ENCODE data around the gene CCDC57.

CCDC57 gene

DNA sequence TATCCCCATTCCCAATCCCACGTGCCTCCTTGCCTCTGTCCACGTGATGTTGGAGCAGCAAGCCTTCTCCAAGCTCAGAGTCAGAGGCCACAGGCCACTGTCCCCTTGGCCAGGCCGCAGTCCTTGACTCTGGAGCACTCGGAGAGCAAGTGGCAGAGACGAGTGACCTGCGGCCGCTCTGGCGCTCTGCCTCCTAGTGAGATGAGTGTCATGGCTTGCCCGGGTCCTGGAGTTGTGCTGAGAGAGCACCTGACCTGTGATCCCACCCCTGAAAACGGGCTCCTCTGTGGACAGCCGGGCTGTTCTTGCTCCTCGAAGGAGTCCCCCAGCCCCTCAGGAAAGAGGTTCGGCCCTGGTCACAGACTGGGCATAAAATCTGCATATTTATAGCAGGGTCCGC is 104.6 kb downstream of the CCDC57 start:
- Histone ChIP-seq H3K4me3 (ENCODE audit: low read length) (no peak overlapping the region), H3K36me3 (ENCODE audit: control insufficient read depth, insufficient read depth, low read length, severe bottlenecking) (peaks cover 5% of the 10 kb centered on the region), H3K9ac (ENCODE audit: low read length) (no peak overlapping the region), H3K4me1 (ENCODE audit: control insufficient read depth, insufficient read depth, low read length) (peaks cover 41% of the 10 kb centered on the region), H3K27me3 (replicated peaks; ENCODE audit: control insufficient read depth, insufficient read depth, low read length) (no peaks in the 10 kb centered on the region), H3K9me3 (ENCODE audit: control insufficient read depth, low read length) (no peaks in the 10 kb centered on the region)
- DNase-seq (ENCODE audit: low read depth): no peak

DNA sequence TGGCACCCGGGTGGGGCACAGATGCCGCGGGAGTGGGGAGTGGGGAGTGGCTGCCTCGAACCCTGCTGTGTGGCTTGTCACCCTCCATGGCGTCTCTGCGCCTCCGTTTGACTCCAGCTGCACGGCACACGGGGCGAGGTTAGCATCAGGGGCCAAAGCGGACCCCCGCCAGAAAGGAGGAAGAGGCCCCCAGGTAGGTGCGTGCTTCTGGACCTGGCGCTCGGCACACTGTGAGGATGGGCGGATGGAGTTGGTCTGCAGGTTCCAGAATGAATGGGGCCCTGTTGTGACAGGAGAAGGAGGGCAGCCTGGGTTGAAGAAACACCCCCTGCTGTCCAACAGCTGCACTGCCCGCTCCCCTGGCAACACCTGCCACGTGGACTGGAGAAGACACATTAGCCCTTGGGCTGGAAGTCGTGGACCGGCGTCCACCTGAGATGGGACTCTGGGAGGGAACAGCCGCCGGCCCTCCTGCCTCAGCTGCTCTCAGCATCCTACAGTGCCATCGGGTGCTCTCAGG is 105.2 kb downstream of the CCDC57 start:
- no peak for DNase-seq (ENCODE audit: low read depth)

DNA sequence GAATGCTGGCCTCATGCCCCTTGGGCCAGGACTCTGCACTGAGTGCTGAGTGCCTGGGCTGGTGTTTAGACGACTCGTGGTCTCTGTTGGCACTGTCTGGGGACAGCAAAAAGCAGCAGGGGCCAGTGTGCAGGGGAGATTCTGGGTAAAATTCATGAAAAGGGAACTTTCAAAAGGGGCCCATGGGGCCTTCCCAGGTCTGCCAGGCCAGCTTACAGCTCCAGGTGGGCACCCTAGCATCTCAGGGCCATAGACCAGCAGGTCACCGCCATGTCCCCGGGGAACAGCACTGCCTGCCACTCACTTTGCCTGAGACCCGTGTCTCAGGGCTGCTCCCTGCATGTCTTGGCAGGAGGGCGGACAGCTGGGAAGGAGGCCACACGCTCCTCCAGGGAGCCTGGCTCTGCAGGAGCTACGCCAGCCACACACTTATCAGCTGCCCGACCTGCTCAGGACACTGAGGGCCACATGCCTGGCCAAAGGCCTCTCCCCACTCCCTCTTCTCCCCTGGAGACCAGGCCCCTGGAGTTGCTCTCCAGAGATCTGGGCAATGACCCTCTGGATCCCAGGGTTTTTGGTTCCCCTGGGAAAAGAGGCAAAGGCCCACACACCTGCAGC is 105.8 kb downstream of the CCDC57 start:
- H3K36me3 ChIP-seq (ENCODE audit: control insufficient read depth, insufficient read depth, low read length, severe bottlenecking): peaks cover 5% of the 10 kb centered on the region
- peaks cover 43% of the 10 kb centered on the region for H3K4me1 ChIP-seq (ENCODE audit: control insufficient read depth, insufficient read depth, low read length)
- no peak for DNase-seq (ENCODE audit: low read depth)
- H3K9ac ChIP-seq (ENCODE audit: low read length): peak overlapping the region; percentile 48
- no peaks in the 10 kb centered on the region for H3K9me3 ChIP-seq (ENCODE audit: control insufficient read depth, low read length)
- H3K4me3 ChIP-seq (ENCODE audit: low read length): no peak overlapping the region
- H3K27me3 ChIP-seq (replicated peaks; ENCODE audit: control insufficient read depth, insufficient read depth, low read length): no peaks in the 10 kb centered on the region

More for the DNA sequence above, 105.2 kb downstream of the CCDC57 start:
- H3K9me3 ChIP-seq (ENCODE audit: control insufficient read depth, low read length): no peaks in the 10 kb centered on the region
- no peaks in the 10 kb centered on the region for H3K27me3 ChIP-seq (replicated peaks; ENCODE audit: control insufficient read depth, insufficient read depth, low read length)
- peaks cover 39% of the 10 kb centered on the region for H3K4me1 ChIP-seq (ENCODE audit: control insufficient read depth, insufficient read depth, low read length)
- peaks cover 5% of the 10 kb centered on the region for H3K36me3 ChIP-seq (ENCODE audit: control insufficient read depth, insufficient read depth, low read length, severe bottlenecking)
- no peak overlapping the region for H3K9ac ChIP-seq (ENCODE audit: low read length)
- H3K4me3 ChIP-seq (ENCODE audit: low read length): no peak overlapping the region

DNA sequence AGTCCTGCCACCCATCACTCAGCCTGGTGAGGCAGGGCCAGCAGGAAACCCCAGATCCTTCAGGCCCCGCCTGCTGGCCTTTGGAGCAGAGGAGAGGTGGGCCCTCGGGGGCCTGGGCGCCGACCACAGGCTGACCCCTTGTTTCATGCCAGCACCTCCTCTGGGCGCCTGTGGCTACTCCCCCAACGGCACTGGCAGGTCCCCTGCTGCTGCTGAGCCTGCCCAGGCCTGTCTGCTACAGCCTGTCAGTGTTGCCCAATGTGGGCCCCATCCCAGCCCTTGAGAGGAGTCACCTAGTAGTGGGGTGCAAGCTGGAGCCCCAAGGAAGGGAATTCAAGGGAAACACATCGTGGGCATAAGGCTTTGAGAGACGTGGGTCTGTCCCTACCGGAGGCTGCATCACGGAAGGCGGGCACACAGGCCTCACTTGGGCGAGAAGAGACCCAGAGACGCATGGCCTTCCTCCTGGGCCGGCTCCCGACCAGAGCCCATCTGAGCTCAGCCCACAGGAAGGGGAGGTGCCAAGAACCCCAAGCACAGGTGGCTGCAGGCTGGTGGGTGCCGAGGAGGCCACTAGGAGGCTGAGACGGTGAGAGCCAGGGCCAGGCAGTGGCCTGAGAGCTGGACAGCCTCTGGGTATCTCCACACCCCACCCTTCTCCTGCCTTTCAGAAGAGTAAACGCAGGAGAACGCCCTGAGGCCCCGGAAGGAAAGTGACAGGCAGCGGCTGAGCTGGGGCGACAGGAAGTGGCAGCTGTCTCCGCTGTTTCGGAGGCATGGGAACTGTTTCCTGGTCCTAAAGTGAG is 106.6 kb downstream of the CCDC57 start:
- Histone ChIP-seq H3K4me3 (ENCODE audit: low read length) (no peak overlapping the region), H3K27me3 (replicated peaks; ENCODE audit: control insufficient read depth, insufficient read depth, low read length) (no peaks in the 10 kb centered on the region), H3K4me1 (ENCODE audit: control insufficient read depth, insufficient read depth, low read length) (peaks cover 48% of the 10 kb centered on the region), H3K36me3 (ENCODE audit: control insufficient read depth, insufficient read depth, low read length, severe bottlenecking) (peaks cover 5% of the 10 kb centered on the region), H3K9ac (ENCODE audit: low read length) (peak overlapping the region; percentile 48), H3K9me3 (ENCODE audit: control insufficient read depth, low read length) (no peaks in the 10 kb centered on the region)
- DNase-seq (ENCODE audit: low read depth): peak; percentile 34

DNA sequence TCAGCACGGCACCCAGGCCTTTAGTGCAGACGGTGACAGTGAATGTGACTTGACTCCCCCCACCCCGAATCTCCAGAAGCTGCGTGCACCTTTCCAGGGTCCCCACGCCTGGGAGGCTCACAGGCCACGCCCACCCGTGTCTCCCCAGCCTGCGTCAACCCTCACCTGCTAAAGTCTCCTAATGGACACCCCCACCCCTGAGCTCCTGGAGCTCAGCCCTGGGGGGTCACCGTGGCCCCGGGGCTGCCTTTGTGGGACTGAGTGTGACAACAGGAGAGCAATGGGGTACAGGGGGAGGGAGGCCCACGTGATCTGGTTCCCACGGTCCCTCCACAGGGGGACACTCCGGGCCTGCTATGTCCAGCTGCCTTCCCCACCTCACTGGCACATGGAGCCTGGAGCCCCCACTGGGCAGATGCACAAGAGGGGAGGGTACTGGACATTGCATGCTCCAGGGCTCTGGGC is 107.2 kb downstream of the CCDC57 start:
- Histone ChIP-seq H3K36me3 (ENCODE audit: control insufficient read depth, insufficient read depth, low read length, severe bottlenecking) (peaks cover 5% of the 10 kb centered on the region), H3K4me3 (ENCODE audit: low read length) (no peak overlapping the region), H3K4me1 (ENCODE audit: control insufficient read depth, insufficient read depth, low read length) (peaks cover 51% of the 10 kb centered on the region), H3K9me3 (ENCODE audit: control insufficient read depth, low read length) (no peaks in the 10 kb centered on the region), H3K27me3 (replicated peaks; ENCODE audit: control insufficient read depth, insufficient read depth, low read length) (no peaks in the 10 kb centered on the region), H3K9ac (ENCODE audit: low read length) (peak overlapping the region; percentile 48)
- DNase-seq (ENCODE audit: low read depth): no peak

DNA sequence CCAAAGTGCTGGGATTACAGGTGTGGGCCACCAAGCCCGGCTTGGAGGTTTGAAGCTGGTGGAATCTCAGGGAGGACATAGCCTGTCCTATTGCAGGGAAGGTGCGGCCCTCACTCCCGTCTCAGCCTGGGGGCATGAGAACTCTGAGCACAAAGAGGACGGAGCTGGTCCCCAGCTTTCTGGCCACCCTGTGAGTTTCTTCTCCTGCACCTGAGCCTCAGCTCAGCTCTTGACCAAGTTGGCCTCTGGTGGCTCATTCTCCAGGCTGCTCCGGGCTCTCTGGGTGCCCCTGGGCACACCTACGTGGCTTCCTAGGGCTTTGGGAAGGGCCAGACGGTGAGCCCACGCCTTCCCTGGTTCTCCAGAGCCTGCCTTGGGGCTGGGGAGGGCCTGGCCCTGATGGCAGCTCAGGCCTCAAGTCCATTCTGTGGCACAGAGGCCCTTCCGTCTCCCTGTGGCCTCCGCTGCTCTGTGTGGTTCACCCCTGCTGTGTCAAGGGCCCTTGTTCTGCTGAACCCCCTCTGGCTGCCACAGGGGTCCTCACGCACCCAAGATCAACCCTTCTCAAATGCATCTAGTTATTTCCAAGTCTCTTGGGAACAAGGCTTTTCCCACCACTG is 107.7 kb downstream of the CCDC57 start:
- Histone ChIP-seq H3K4me1 (ENCODE audit: control insufficient read depth, insufficient read depth, low read length) (peaks cover 55% of the 10 kb centered on the region), H3K9ac (ENCODE audit: low read length) (peak overlapping the region; percentile 48), H3K4me3 (ENCODE audit: low read length) (no peak overlapping the region), H3K27me3 (replicated peaks; ENCODE audit: control insufficient read depth, insufficient read depth, low read length) (no peaks in the 10 kb centered on the region), H3K9me3 (ENCODE audit: control insufficient read depth, low read length) (no peaks in the 10 kb centered on the region), H3K36me3 (ENCODE audit: control insufficient read depth, insufficient read depth, low read length, severe bottlenecking) (peaks cover 5% of the 10 kb centered on the region)
- DNase-seq (ENCODE audit: low read depth): no peak

DNA sequence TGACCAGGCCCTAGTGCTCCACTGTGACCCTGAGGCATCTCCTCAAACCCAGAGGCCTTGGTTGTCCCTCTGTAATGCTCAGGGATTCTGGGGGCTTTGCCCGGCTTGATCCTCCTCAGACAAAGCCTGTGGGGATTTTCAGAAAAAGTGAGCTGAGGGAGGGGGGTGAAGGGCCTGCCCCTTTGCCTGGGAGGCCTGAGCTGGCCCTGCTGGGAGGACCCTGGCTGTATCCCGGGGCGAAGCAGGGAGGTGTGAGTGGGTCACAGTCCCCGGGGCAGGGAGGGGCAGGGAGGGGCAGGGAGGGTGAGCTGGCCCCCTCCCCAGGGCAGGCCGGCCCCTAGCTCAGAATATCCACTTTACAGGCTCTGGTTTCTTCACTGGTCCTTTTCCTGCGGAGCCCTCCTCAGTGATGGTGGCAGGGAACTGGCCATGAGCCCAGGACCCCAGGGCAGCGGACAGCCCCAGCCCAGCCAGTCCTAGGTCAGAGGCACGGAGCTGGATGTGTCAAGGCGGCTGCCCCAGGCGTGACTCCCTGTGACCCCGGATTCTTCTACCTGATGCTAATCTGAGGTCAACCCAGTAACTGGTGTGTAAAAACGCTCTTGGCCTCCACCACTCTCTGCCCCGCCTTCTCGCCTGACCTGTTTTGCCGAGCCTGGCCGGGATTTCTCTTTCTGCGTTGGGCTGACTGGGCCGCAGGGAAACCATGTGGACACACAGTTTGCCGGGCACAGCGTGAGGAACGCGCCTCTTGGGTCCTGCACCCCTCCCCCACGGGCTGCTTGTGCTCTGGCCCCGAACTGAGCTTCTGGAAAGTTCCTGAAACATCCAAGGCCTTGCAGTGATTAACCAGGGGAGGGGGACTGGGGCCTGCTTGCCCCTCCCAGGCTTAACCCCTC is 108.8 kb downstream of the CCDC57 start:
- Histone ChIP-seq H3K9ac (ENCODE audit: low read length) (peak overlapping the region; percentile 72), H3K4me3 (ENCODE audit: low read length) (no peak overlapping the region), H3K27me3 (replicated peaks; ENCODE audit: control insufficient read depth, insufficient read depth, low read length) (no peaks in the 10 kb centered on the region), H3K4me1 (ENCODE audit: control insufficient read depth, insufficient read depth, low read length) (peaks cover 64% of the 10 kb centered on the region), H3K36me3 (ENCODE audit: control insufficient read depth, insufficient read depth, low read length, severe bottlenecking) (peaks cover 5% of the 10 kb centered on the region), H3K9me3 (ENCODE audit: control insufficient read depth, low read length) (no peaks in the 10 kb centered on the region)
- no peak for DNase-seq (ENCODE audit: low read depth)

DNA sequence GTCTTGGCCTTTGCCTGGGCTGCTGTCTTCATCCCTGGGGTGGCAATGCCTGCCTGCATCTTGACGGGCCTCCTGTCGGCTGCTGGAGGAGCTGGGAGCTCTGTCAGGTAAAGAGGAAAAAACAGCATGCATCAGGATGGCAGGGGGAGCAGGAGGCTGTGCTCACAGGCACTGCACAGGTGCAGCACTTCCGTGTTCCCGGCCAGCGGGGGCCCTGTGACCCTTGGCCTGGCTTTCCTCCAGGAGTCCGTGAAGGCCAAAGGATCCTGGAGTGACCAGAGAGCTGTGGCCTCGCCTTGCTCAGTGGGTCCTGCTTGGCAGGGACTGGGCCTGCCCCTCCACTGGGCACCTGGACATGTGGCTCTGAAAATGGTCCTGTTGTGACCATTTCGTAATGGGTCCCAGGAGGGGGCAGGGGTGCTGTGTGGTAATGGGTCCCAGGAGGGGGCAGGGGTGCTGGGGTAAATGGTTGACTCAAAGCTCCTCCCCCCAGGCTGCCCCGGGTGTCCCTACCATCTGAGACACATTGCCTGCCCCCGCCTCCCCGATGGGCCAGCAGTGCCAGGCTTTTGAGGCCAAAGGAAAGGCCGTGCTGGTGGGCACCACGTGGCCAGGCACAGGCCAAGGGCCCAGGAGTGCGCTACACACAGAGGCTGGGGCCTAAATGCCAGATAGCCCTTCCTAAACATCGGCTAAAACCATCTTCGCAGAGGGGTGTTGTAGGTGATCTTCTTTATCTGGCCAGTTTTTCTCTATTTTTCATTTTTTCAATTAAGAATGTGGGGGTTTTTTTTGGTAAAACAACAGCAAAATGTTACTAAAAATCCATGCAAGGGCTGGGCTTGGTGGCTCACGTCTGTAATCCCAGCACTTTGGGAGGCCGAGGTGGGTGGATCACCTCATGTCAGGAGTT is 110.6 kb downstream of the CCDC57 start:
- no peak for DNase-seq (ENCODE audit: low read depth)
- peaks cover under 1% of the 10 kb centered on the region for H3K36me3 ChIP-seq (ENCODE audit: control insufficient read depth, insufficient read depth, low read length, severe bottlenecking)
- H3K27me3 ChIP-seq (replicated peaks; ENCODE audit: control insufficient read depth, insufficient read depth, low read length): no peaks in the 10 kb centered on the region
- H3K9ac ChIP-seq (ENCODE audit: low read length): no peak overlapping the region
- peaks cover 63% of the 10 kb centered on the region for H3K4me1 ChIP-seq (ENCODE audit: control insufficient read depth, insufficient read depth, low read length)
- no peak overlapping the region for H3K4me3 ChIP-seq (ENCODE audit: low read length)
- H3K9me3 ChIP-seq (ENCODE audit: control insufficient read depth, low read length): no peaks in the 10 kb centered on the region

DNA sequence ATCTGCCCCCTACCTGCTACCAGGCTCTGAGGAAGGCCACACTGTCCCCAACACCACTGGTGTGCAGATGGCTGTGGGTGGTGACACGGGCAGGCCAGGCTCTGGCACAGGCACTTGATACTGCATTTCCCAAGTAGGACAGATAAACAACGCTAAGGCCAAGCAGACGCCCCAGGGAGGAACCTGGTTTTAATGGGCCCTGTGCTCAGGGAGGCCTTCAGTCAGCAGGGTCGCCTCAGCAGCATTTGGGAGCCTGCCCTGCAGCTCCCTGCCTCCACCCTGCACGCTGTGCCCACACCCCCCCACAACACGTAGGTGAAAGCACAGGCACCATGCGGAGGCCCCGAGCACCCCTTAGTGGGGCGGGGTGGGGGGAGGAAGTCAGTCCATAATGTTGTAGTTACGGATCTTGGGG is 111.3 kb downstream of the CCDC57 start:
- peaks cover 56% of the 10 kb centered on the region for H3K4me1 ChIP-seq (ENCODE audit: control insufficient read depth, insufficient read depth, low read length)
- H3K36me3 ChIP-seq (ENCODE audit: control insufficient read depth, insufficient read depth, low read length, severe bottlenecking): peaks cover 8% of the 10 kb centered on the region
- H3K4me3 ChIP-seq (ENCODE audit: low read length): no peak overlapping the region
- H3K27me3 ChIP-seq (replicated peaks; ENCODE audit: control insufficient read depth, insufficient read depth, low read length): no peaks in the 10 kb centered on the region
- DNase-seq (ENCODE audit: low read depth): no peak
- H3K9ac ChIP-seq (ENCODE audit: low read length): peak overlapping the region; percentile 10
- no peaks in the 10 kb centered on the region for H3K9me3 ChIP-seq (ENCODE audit: control insufficient read depth, low read length)
